SK-N-SH (cell line): Measurements from ENCODE around the gene ACOXL. TPM values are rescaled to one million over a fixed set of nuclear protein-coding genes. Genes with fewer than 3 reads are reported as not detected.

Source experiments
- CTCF ChIA-PET: fragments of 300-600, 350-600 bp; formaldehyde crosslinking; extraction: SDS; loops from one replicate; lab custom pipeline; 2021; lab: Yijun Ruan, JAX
- POLR2A ChIA-PET: fragments of 350-600 bp; sonication (Branson Sonifier 250); formaldehyde crosslinking; extraction: SDS; loops from one replicate; lab custom pipeline; 2020; ENCODE audit warnings: antibody characterized with exemption, inconsistent platforms; lab: Yijun Ruan, JAX
- DNase-seq: peaks from one replicate; pipeline ENCODE4 v3.0.0; 2012
- H2AFZ ChIP-seq: fragments of 200-600 bp; sonication (generic); 2 replicates; pipeline ENCODE4 v1.8.1; 2016; ENCODE audit warnings: antibody characterized with exemption, mild to moderate bottlenecking, low read depth
- H3F3A ChIP-seq: fragments of 200-600 bp; sonication (generic); replicated peaks from 2 replicates; pipeline ENCODE3; 2016; ENCODE audit warnings: antibody characterized with exemption, mild to moderate bottlenecking; ENCODE audit not compliant: insufficient read depth
- H3K27ac ChIP-seq, 2 experiments: fragments of 200-500 bp in 1 of 2; fragments of 200-600 bp in 1 of 2; sonication (Bioruptor generic) in 1 of 2; sonication (generic), shearing (Covaris generic) in 1 of 2; 2 replicates each; pipeline versions ENCODE4 v1.5.1 to v1.6.1; 2014 to 2016; ENCODE audit warnings: low read depth in 2 of 2, inconsistent platforms in 1 of 2, low read length in 1 of 2, mild to moderate bottlenecking in 1 of 2, mixed read lengths in 1 of 2
- H3K27me3 ChIP-seq: fragments of 200-600 bp; sonication (generic), shearing (Covaris generic); 2 replicates; pipeline ENCODE4 v1.6.1; 2016; ENCODE audit warnings: mixed run types; ENCODE audit not compliant: insufficient read depth
- H3K36me3 ChIP-seq, 2 experiments: fragments of 200-500 bp in 1 of 2; fragments of 200-600 bp in 1 of 2; sonication (Bioruptor generic) in 1 of 2; sonication (generic) in 1 of 2; replicated peaks in 1 of 2; 2 replicates each; pipeline versions ENCODE3 to v1.5.1; 2014 to 2016; ENCODE audit warnings: low read length in 1 of 2, mild to moderate bottlenecking in 1 of 2; ENCODE audit not compliant: insufficient read depth in 2 of 2, control insufficient read depth in 1 of 2
- H3K4me1 ChIP-seq, 2 experiments: fragments of 200-500 bp in 1 of 2; fragments of 200-600 bp in 1 of 2; sonication (Bioruptor generic) in 1 of 2; sonication (generic), shearing (Covaris generic) in 1 of 2; 2 replicates each; pipeline versions ENCODE4 v1.5.1 to v1.6.1; 2014 to 2016; ENCODE audit warnings: low read depth in 1 of 2, low read length in 1 of 2, mixed run types in 1 of 2; ENCODE audit not compliant: insufficient read depth in 2 of 2, control insufficient read depth in 1 of 2
- H3K4me2 ChIP-seq: fragments of 200-600 bp; sonication (generic), shearing (Covaris generic); 2 replicates; pipeline ENCODE4 v1.6.1; 2017; ENCODE audit warnings: mixed run types
- H3K4me3 ChIP-seq, 2 experiments: fragments of 200-500 bp in 1 of 2; fragments of 200-600 bp in 1 of 2; sonication (Bioruptor generic) in 1 of 2; sonication (generic), shearing (Covaris generic) in 1 of 2; 2 replicates each; pipeline versions ENCODE4 v1.5.1 to v1.8.1; 2014 to 2016; ENCODE audit warnings: low read depth in 2 of 2, inconsistent platforms in 1 of 2, low read length in 1 of 2, mild to moderate bottlenecking in 1 of 2, mixed read lengths in 1 of 2, moderate library complexity in 1 of 2
- H3K79me2 ChIP-seq: fragments of 200-600 bp; sonication (generic); 2 replicates; pipeline ENCODE4 v1.8.1; 2017; ENCODE audit warnings: mild to moderate bottlenecking; ENCODE audit not compliant: insufficient read depth
- H3K9ac ChIP-seq: fragments of 200-600 bp; sonication (generic); 2 replicates; pipeline ENCODE4 v1.6.1; 2017; ENCODE audit warnings: mixed run types
- H3K9me2 ChIP-seq: fragments of 200-600 bp; sonication (generic); 2 replicates; pipeline ENCODE4 v1.6.1; 2017; ENCODE audit warnings: mixed run types
- H3K9me3 ChIP-seq: fragments of 200-600 bp; sonication (generic); 2 replicates; pipeline ENCODE4 v1.6.1; 2017; ENCODE audit warnings: mixed run types, mild to moderate bottlenecking, moderate library complexity
- H4K20me1 ChIP-seq: fragments of 200-600 bp; sonication (generic); 2 replicates; pipeline ENCODE4 v1.6.1; 2017; ENCODE audit warnings: mild to moderate bottlenecking, mixed run types; ENCODE audit not compliant: insufficient read depth
- CHD2 ChIP-seq: fragments of 150-350 bp; IDR thresholded peaks from 2 replicates; pipeline ENCODE4 v1.6.1; 2018; ENCODE audit warnings: low read length; ENCODE audit not compliant: partially characterized antibody
- FOXM1 ChIP-seq: IDR thresholded peaks from 2 replicates; pipeline ENCODE4 v1.4.0; 2012; ENCODE audit warnings: low read depth, mild to moderate bottlenecking
- GATA2 ChIP-seq: sonication (generic); formaldehyde crosslinking; IDR thresholded peaks from 2 replicates; pipeline ENCODE4 v1.5.0; 2020; ENCODE audit warnings: mild to moderate bottlenecking, missing genetic modification reagents
- JUND ChIP-seq: IDR thresholded peaks from 2 replicates; pipeline ENCODE4 v1.4.0; 2012
- MEF2A ChIP-seq: IDR thresholded peaks from 2 replicates; pipeline ENCODE4 v1.4.0; 2012; ENCODE audit warnings: low read depth, borderline replicate concordance
- NFIC ChIP-seq: IDR thresholded peaks from 2 replicates; pipeline ENCODE4 v1.4.0; 2012; ENCODE audit warnings: borderline replicate concordance
- NRF1 ChIP-seq: IDR thresholded peaks from 2 replicates; pipeline ENCODE4 v1.6.1; 2012; ENCODE audit warnings: low read depth, mild to moderate bottlenecking, low read length
- RAD21 ChIP-seq: IDR thresholded peaks from 2 replicates; pipeline ENCODE4 v1.6.1; 2012; ENCODE audit warnings: mild to moderate bottlenecking, low read length
- RFX5 ChIP-seq: IDR thresholded peaks from 2 replicates; pipeline ENCODE4 v1.6.1; 2012; ENCODE audit warnings: mild to moderate bottlenecking, improper control_type of control experiment, low read length
- SMC3 ChIP-seq: IDR thresholded peaks from 2 replicates; pipeline ENCODE4 v1.6.1; 2012; ENCODE audit warnings: low read depth, low read length, improper control_type of control experiment
- TAF1 ChIP-seq: IDR thresholded peaks from 2 replicates; pipeline ENCODE4 v1.6.1; 2012; ENCODE audit warnings: low read depth, mild to moderate bottlenecking, low read length, moderate library complexity, borderline replicate concordance
- TEAD4 ChIP-seq: IDR thresholded peaks from 2 replicates; pipeline ENCODE4 v1.4.0; 2012; ENCODE audit warnings: mild to moderate bottlenecking, borderline replicate concordance; ENCODE audit not compliant: insufficient read depth
- WGBS: methylation state at CpG from one replicate; pipeline ENCODE4 v1.1.6; 2017; ENCODE audit warnings: low lambda C conversion rate; 5-methylcytosine and 5-hydroxymethylcytosine counted together
- polyA plus RNA-seq, 3 experiments: library from polyadenylated mRNA; depleted of rRNA; stranded (reverse); fragments of >200 nt; gene quantifications; 2 replicates each; pipeline ENCODE4 v1.2.3, GENCODE V29; 2012
- TF ChIP-seq, protein P1 (sequence below): IDR thresholded peaks from 2 replicates; pipeline ENCODE4 v1.4.0; 2012; ENCODE audit warnings: low read depth, borderline replicate concordance
- TF ChIP-seq, protein P2 (sequence below): fragments of 200-600 bp; sonication (generic); IDR thresholded peaks from 2 replicates; pipeline ENCODE4 v1.6.1; 2017; ENCODE audit warnings: antibody characterized with exemption, mild to moderate bottlenecking, moderate library complexity
- TF ChIP-seq, protein P3 (sequence below): IDR thresholded peaks from 2 replicates; pipeline ENCODE4 v1.4.0; 2012; ENCODE audit warnings: low read depth, borderline replicate concordance
- TF ChIP-seq, protein P4 (sequence below): IDR thresholded peaks from 2 replicates; pipeline ENCODE4; 2012

Gene ACOXL
- polyA plus RNA-seq, 1 of the 3 experiments (the other 2 are of a cell fraction) = not detected

DNA sequence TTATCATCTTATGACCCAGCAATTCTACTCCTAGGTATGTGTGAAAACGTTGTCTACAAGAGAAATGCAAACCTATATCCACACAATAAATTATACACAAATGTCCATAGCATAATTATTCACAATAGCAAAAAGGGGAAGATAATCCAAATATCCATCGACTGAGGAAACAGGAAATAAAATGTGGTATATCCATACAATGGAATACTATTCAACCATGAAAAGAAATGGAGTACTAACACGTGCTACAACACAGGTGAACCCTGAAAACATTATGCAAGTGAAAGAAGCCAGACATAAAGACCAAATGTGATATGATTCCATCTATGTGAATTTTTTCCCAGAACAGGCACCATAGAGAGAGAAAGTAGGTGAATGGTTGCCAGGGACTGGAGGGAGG is 72.1 kb downstream of the ACOXL start:
- H4K20me1 ChIP-seq = no peaks in the 10 kb centered on the region
- POLR2A ChIA-PET = no interaction called here
- no peak overlapping the region for H3K4me3 ChIP-seq
- no peaks in the 10 kb centered on the region for H3K79me2 ChIP-seq
- CTCF ChIA-PET = no interaction called here
- H3K4me2 ChIP-seq = no peak overlapping the region
- no peaks in the 10 kb centered on the region for H3K36me3 ChIP-seq
- no peak for DNase-seq
- H3F3A ChIP-seq = no peaks in the 10 kb centered on the region
- H2AFZ ChIP-seq = no peak overlapping the region
- TF ChIP-seq RAD21 (no peak), FOXM1 (no peak), MEF2A (no peak), RFX5 (no peak), SMC3 (no peak), NRF1 (no peak), CHD2 (no peak), JUND (no peak), TEAD4 (no peak), GATA2 (CRISPR knock-in tag) (no peak), TAF1 (no peak), NFIC (no peak)
- TF ChIP-seq, protein P1, sequence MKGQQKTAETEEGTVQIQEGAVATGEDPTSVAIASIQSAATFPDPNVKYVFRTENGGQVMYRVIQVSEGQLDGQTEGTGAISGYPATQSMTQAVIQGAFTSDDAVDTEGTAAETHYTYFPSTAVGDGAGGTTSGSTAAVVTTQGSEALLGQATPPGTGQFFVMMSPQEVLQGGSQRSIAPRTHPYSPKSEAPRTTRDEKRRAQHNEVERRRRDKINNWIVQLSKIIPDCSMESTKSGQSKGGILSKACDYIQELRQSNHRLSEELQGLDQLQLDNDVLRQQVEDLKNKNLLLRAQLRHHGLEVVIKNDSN = no peak
- TF ChIP-seq, protein P2, sequence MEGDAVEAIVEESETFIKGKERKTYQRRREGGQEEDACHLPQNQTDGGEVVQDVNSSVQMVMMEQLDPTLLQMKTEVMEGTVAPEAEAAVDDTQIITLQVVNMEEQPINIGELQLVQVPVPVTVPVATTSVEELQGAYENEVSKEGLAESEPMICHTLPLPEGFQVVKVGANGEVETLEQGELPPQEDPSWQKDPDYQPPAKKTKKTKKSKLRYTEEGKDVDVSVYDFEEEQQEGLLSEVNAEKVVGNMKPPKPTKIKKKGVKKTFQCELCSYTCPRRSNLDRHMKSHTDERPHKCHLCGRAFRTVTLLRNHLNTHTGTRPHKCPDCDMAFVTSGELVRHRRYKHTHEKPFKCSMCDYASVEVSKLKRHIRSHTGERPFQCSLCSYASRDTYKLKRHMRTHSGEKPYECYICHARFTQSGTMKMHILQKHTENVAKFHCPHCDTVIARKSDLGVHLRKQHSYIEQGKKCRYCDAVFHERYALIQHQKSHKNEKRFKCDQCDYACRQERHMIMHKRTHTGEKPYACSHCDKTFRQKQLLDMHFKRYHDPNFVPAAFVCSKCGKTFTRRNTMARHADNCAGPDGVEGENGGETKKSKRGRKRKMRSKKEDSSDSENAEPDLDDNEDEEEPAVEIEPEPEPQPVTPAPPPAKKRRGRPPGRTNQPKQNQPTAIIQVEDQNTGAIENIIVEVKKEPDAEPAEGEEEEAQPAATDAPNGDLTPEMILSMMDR = no peak
- TF ChIP-seq, protein P3, sequence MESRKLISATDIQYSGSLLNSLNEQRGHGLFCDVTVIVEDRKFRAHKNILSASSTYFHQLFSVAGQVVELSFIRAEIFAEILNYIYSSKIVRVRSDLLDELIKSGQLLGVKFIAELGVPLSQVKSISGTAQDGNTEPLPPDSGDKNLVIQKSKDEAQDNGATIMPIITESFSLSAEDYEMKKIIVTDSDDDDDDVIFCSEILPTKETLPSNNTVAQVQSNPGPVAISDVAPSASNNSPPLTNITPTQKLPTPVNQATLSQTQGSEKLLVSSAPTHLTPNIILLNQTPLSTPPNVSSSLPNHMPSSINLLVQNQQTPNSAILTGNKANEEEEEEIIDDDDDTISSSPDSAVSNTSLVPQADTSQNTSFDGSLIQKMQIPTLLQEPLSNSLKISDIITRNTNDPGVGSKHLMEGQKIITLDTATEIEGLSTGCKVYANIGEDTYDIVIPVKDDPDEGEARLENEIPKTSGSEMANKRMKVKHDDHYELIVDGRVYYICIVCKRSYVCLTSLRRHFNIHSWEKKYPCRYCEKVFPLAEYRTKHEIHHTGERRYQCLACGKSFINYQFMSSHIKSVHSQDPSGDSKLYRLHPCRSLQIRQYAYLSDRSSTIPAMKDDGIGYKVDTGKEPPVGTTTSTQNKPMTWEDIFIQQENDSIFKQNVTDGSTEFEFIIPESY = no peak
- TF ChIP-seq, protein P4, sequence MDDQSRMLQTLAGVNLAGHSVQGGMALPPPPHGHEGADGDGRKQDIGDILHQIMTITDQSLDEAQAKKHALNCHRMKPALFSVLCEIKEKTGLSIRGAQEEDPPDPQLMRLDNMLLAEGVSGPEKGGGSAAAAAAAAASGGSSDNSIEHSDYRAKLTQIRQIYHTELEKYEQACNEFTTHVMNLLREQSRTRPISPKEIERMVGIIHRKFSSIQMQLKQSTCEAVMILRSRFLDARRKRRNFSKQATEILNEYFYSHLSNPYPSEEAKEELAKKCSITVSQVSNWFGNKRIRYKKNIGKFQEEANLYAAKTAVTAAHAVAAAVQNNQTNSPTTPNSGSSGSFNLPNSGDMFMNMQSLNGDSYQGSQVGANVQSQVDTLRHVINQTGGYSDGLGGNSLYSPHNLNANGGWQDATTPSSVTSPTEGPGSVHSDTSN = no peak
- no peaks in the 10 kb centered on the region for H3K4me1 ChIP-seq
- H3K27ac ChIP-seq = no peak overlapping the region
- H3K9ac ChIP-seq = no peak overlapping the region
- H3K27me3 ChIP-seq = no peaks in the 10 kb centered on the region; the same call in 1 of the 2 replicates
- H3K9me3 ChIP-seq = no peaks in the 10 kb centered on the region
- no peaks in the 10 kb centered on the region for H3K9me2 ChIP-seq
- WGBS = 27% methylated on average over 3 of the region's 3 CpGs
